GM23338 (cell line): Measurements from ENCODE around the gene ARMC9. TPM values are rescaled to one million over a fixed set of nuclear protein-coding genes. Genes with fewer than 3 reads are reported as not detected.

ENCODE experiments used
- ATAC-seq: fragments of 200-7000 bp; cut with Tn5 transposase; 3 replicates; pipeline ENCODE4 v1.9.1; 2020
- DNase-seq: peaks from one replicate; pipeline ENCODE4 v3.0.0-alpha.2; 2015; ENCODE audit warnings: low spot score
- H2AFZ ChIP-seq: fragments of 200-600 bp; sonication (generic); 2 replicates; pipeline ENCODE4 v1.8.0; 2016; ENCODE audit warnings: antibody characterized with exemption, mild to moderate bottlenecking, moderate library complexity
- H3F3A ChIP-seq: fragments of 200-600 bp; sonication (generic); replicated peaks from 2 replicates; pipeline ENCODE4 v1.8.0; 2017; ENCODE audit warnings: antibody characterized with exemption, mixed run types, low read depth
- H3K27ac ChIP-seq: fragments of 200-600 bp; sonication (generic); 2 replicates; pipeline ENCODE4 v1.6.1; 2016; ENCODE audit warnings: low read depth
- H3K27me3 ChIP-seq: fragments of 200-600 bp; sonication (generic); 2 replicates; pipeline ENCODE4 v1.8.0; 2016; ENCODE audit warnings: mild to moderate bottlenecking, mixed run types, moderate library complexity; ENCODE audit not compliant: insufficient read depth
- H3K36me3 ChIP-seq: fragments of 200-600 bp; sonication (generic); 2 replicates; pipeline ENCODE4 v1.8.0; 2016; ENCODE audit warnings: mild to moderate bottlenecking; ENCODE audit not compliant: insufficient read depth
- H3K4me1 ChIP-seq: fragments of 200-600 bp; sonication (generic); 2 replicates; pipeline ENCODE4 v1.8.0; 2016; ENCODE audit warnings: mild to moderate bottlenecking, moderate library complexity; ENCODE audit not compliant: insufficient read depth
- H3K4me2 ChIP-seq: fragments of 200-600 bp; sonication (generic); 2 replicates; pipeline ENCODE4 v1.7.1; 2017; ENCODE audit warnings: mixed run types
- H3K4me3 ChIP-seq: fragments of 200-600 bp; sonication (generic); 2 replicates; pipeline ENCODE4 v1.6.1; 2016; ENCODE audit warnings: mixed run types
- H3K79me2 ChIP-seq: fragments of 200-600 bp; sonication (generic); replicated peaks from 2 replicates; pipeline ENCODE4 v1.8.0; 2017; ENCODE audit warnings: mild to moderate bottlenecking; ENCODE audit not compliant: insufficient read depth
- H3K9me2 ChIP-seq: fragments of 200-600 bp; sonication (generic); 2 replicates; pipeline ENCODE4 v1.8.0; 2017; ENCODE audit not compliant: insufficient read depth
- H4K20me1 ChIP-seq: fragments of 200-600 bp; sonication (generic); replicated peaks from 2 replicates; pipeline ENCODE4 v1.8.0; 2017; ENCODE audit warnings: mild to moderate bottlenecking; ENCODE audit not compliant: insufficient read depth
- H3K27ac Mint-ChIP-seq: 2 replicates; pipeline ENCODE4 v1.8.0; 2020; ENCODE audit warnings: inconsistent platforms, mild to moderate bottlenecking, moderate library complexity, mixed read lengths
- H3K27me3 Mint-ChIP-seq: 3 replicates; pipeline ENCODE4 v1.8.0; 2022; ENCODE audit warnings: low read depth, mild to moderate bottlenecking, moderate library complexity, mixed read lengths, inconsistent platforms; ENCODE audit not compliant: insufficient read depth, poor library complexity
- H3K36me3 Mint-ChIP-seq: 3 replicates; pipeline ENCODE4 v1.8.0; 2021; ENCODE audit warnings: low read depth, mild to moderate bottlenecking, inconsistent platforms, moderate library complexity, mixed read lengths
- H3K4me1 Mint-ChIP-seq: 3 replicates; pipeline ENCODE4 v1.8.0; 2020; ENCODE audit warnings: mild to moderate bottlenecking, inconsistent platforms, mixed read lengths
- H3K4me3 Mint-ChIP-seq: 3 replicates; pipeline ENCODE4 v1.8.0; 2021; ENCODE audit warnings: moderate library complexity, mild to moderate bottlenecking, inconsistent platforms, mixed read lengths
- H3K9me3 Mint-ChIP-seq: 3 replicates; pipeline ENCODE4 v1.8.0; 2020; ENCODE audit warnings: moderate library complexity, mild to moderate bottlenecking, inconsistent platforms, mixed read lengths
- CREB1 ChIP-seq: fragments of 250-450 bp; sonication (Bioruptor Pico); IDR thresholded peaks from 2 replicates; pipeline ENCODE4 v1.5.0; 2020; ENCODE audit warnings: low read depth, mild to moderate bottlenecking, moderate library complexity
- CTCF ChIP-seq, 2 experiments: fragments of 200-600 bp in 1 of 2; sonication (generic) in 1 of 2; conservative IDR thresholded peaks; 2 replicates each; pipeline versions ENCODE4 v1.5.1 to v1.6.1; 2016 to 2017; ENCODE audit warnings: antibody characterized with exemption in 2 of 2, low read depth in 2 of 2, mild to moderate bottlenecking in 2 of 2, moderate library complexity in 1 of 2
- EZH2phosphoT487 ChIP-seq: fragments of 200-600 bp; sonication (generic); IDR thresholded peaks from one replicate; pipeline ENCODE4 v1.8.1; 2018; ENCODE audit warnings: antibody characterized with exemption; ENCODE audit not compliant: unreplicated experiment
- JUNB ChIP-seq: IDR thresholded peaks from one replicate; pipeline ENCODE4 v1.6.1; 2016; ENCODE audit warnings: antibody characterized with exemption; ENCODE audit not compliant: unreplicated experiment
- NANOG ChIP-seq: IDR thresholded peaks from 2 replicates; pipeline ENCODE4 v1.6.1; 2016; ENCODE audit warnings: antibody characterized with exemption, borderline replicate concordance
- POLR2AphosphoS5 ChIP-seq: IDR thresholded peaks from 2 replicates; pipeline ENCODE4 v1.6.1; 2016; ENCODE audit warnings: antibody characterized with exemption, low read depth
- ZNF114 ChIP-seq: fragments of 250-450 bp; sonication (Bioruptor Pico); IDR thresholded peaks from 2 replicates; pipeline ENCODE4 v1.5.0; 2020; ENCODE audit warnings: mild to moderate bottlenecking, moderate library complexity
- ZNF331 ChIP-seq: fragments of 250-450 bp; sonication (Bioruptor Pico); IDR thresholded peaks from 2 replicates; pipeline ENCODE4 v1.5.0; 2020; ENCODE audit warnings: low read depth, mild to moderate bottlenecking, moderate library complexity
- ZNF462 ChIP-seq: fragments of 250-450 bp; sonication (Bioruptor Pico); IDR thresholded peaks from 2 replicates; pipeline ENCODE4 v1.5.0; 2020; ENCODE audit warnings: mild to moderate bottlenecking, moderate library complexity
- polyA plus RNA-seq: library from polyadenylated mRNA; unstranded; fragments of >200 nt; fragmentation: Nextera tagmentation; extraction: Ambion mirVana; gene quantifications from 2 replicates; pipeline ENCODE4 v1.2.1, GENCODE V29; 2016
- total RNA-seq: library from RNA; depleted of rRNA; stranded (reverse); fragments of >200 nt; shearing (Covaris generic); gene quantifications from 2 replicates; pipeline ENCODE4 v1.2.3, GENCODE V29; 2014

Gene ARMC9
- total and polyA plus RNA-seq, 2 experiments from 2014 or later, result 29.2 to 56.0 TPM

- TF ChIP-seq EZH2phosphoT487 (no peak), CTCF (conservative IDR thresholded peaks at IDR 0.05; ENCODE audit: low read depth in 2 of 2) (no peak), POLR2AphosphoS5 (no peak), ZNF331 (CRISPR knock-in tag) (no peak), JUNB (no peak)
Measured at GRCh38 chr2:231360881-231361371, 162.5 kb downstream of the ARMC9 start (continued).

GRCh38 chr2:231361701-231362554 is 163.5 kb downstream of the ARMC9 start:
- Histone ChIP-seq H3K4me2 (no peak overlapping the region), H3K4me1 (peaks cover 19% of the 10 kb centered on the region), H3K27ac (0 out of 2 replicates have a peak overlapping the region, but pooled peaks have one; percentile 26), H2AFZ (no peak overlapping the region), H4K20me1 (no peaks in the 10 kb centered on the region), H3K4me3 (no peak overlapping the region), H3K27me3 (no peaks in the 10 kb centered on the region), H3K36me3 (no peaks in the 10 kb centered on the region; the same call in 1 of the 2 replicates), H3K9me2 (no peaks in the 10 kb centered on the region), H3K79me2 (no peaks in the 10 kb centered on the region), H3F3A (peaks cover 3% of the 10 kb centered on the region; the same call in 1 of the 2 replicates)
- Mint-ChIP-seq H3K27me3 (peaks cover 8% of the 10 kb centered on the region), H3K27ac (peak overlapping the region; percentile 26; the same call in 1 of the 2 replicates), H3K9me3 (peaks cover 2% of the 10 kb centered on the region; the same call in 1 of the 3 replicates), H3K36me3 (peaks cover 5% of the 10 kb centered on the region), H3K4me3 (no peak overlapping the region; the same call in 2 of the 3 replicates), H3K4me1 (peaks cover 41% of the 10 kb centered on the region)
- DNase-seq (no peak), ATAC-seq (peak; percentile 17)
- TF ChIP-seq NANOG, result no peak
- TF ChIP-seq ZNF114, result no peak
- TF ChIP-seq ZNF462 (CRISPR knock-in tag), result no peak
- TF ChIP-seq EZH2phosphoT487, result no peak
- TF ChIP-seq POLR2AphosphoS5, result no peak
- TF ChIP-seq CREB1 (CRISPR knock-in tag), result no peak
